Measurements from ENCODE around the gene P2RY6. TPM values are rescaled to one million over a fixed set of nuclear protein-coding genes. Genes with fewer than 3 reads are reported as not detected.

The P2RY6 gene
- total RNA-seq, 2 experiments from 2014 or later, result not detected

GRCh38 chr11:73284106-73284505 is 12.0 kb downstream of the P2RY6 start:
- ChIA-PET POLR2A (interaction anchor here (0.7 kb wide), 1 partner anchor 23 kb away, joined by 4 read pairs; no protein-coding TSS in a partner anchor), CTCF (interaction anchor here (1.2 to 2.6 kb wide), 5 partner anchors 8 to 76 kb away, joined by 3 to 13 read pairs (median 3); no protein-coding TSS in a partner anchor)
- Mint-ChIP-seq H3K9me3 (no peaks in the 10 kb centered on the region), H3K27me3 (no peaks in the 10 kb centered on the region), H3K36me3 (ENCODE audit: low read depth) (no peaks in the 10 kb centered on the region), H3K4me3 (no peak overlapping the region), H3K4me1 (ENCODE audit: low read depth) (peaks cover 8% of the 10 kb centered on the region), H3K27ac (no peak overlapping the region)
- intact Hi-C loops (cut with micrococcal nuclease), result no loop called here
- no peak for DNase-seq
- TF ChIP-seq, protein P1, sequence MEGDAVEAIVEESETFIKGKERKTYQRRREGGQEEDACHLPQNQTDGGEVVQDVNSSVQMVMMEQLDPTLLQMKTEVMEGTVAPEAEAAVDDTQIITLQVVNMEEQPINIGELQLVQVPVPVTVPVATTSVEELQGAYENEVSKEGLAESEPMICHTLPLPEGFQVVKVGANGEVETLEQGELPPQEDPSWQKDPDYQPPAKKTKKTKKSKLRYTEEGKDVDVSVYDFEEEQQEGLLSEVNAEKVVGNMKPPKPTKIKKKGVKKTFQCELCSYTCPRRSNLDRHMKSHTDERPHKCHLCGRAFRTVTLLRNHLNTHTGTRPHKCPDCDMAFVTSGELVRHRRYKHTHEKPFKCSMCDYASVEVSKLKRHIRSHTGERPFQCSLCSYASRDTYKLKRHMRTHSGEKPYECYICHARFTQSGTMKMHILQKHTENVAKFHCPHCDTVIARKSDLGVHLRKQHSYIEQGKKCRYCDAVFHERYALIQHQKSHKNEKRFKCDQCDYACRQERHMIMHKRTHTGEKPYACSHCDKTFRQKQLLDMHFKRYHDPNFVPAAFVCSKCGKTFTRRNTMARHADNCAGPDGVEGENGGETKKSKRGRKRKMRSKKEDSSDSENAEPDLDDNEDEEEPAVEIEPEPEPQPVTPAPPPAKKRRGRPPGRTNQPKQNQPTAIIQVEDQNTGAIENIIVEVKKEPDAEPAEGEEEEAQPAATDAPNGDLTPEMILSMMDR (IDR thresholded peaks at IDR 0.05), result no peak
- ATAC-seq, result no peak

- ChIA-PET POLR2A (no interaction called here), CTCF (interaction anchor here (1.1 to 1.6 kb wide), 2 partner anchors 9 to 21 kb away, joined by 3 to 5 read pairs; no protein-coding TSS in a partner anchor)
- ATAC-seq (no peak), DNase-seq (no peak)
- peaks cover 12% of the 10 kb centered on the region for H3K4me1 Mint-ChIP-seq (ENCODE audit: low read depth)
- TF ChIP-seq, protein P1 (IDR thresholded peaks at IDR 0.05), result no peak
- H3K9me3 Mint-ChIP-seq, result no peaks in the 10 kb centered on the region
- H3K4me3 Mint-ChIP-seq, result no peak overlapping the region
- intact Hi-C loops (cut with micrococcal nuclease), result no loop called here
- H3K27me3 Mint-ChIP-seq, result no peaks in the 10 kb centered on the region
- H3K27ac Mint-ChIP-seq, result no peak overlapping the region
- no peaks in the 10 kb centered on the region for H3K36me3 Mint-ChIP-seq (ENCODE audit: low read depth)
Measured at GRCh38 chr11:73285721-73286120, 13.6 kb downstream of the P2RY6 start.

DNA sequence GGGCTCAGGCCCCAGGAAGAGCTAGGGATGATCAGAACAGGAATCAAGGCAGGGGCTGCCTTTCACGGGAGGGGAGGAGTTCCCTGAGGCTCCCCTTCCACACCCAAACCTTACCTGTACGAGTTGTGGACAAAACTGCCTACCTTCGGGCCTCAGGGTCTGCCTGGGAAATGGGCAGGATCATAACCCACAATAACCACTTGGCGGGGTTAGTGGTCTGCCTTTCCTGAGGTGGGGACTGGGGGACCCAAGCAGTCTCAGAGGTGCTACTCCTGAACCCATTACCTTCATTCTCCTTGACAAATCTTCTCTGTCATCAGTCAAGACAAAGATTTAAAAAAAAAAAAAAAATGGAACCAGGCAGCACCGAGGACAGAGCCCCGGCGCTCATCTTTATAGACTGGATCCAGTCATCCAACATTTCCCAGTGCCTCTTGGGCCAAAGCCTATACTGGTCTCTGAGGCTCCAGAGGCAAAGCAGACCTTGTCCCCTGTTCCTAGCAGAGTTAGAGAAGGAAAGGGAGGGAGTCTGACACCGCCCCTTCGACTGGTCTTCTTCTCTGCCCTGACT is 14.2 kb downstream of the P2RY6 start:
- peaks cover 12% of the 10 kb centered on the region for H3K4me1 Mint-ChIP-seq (ENCODE audit: low read depth)
- no peaks in the 10 kb centered on the region for H3K36me3 Mint-ChIP-seq (ENCODE audit: low read depth)
- DNase-seq, result no peak
- no peak overlapping the region for H3K4me3 Mint-ChIP-seq
- CTCF ChIA-PET, result interaction anchor here (1.1 to 5.4 kb wide), 3 partner anchors 9 to 21 kb away, joined by 3 to 44 read pairs (median 5); no protein-coding TSS in a partner anchor
- H3K9me3 Mint-ChIP-seq, result no peaks in the 10 kb centered on the region
- no peak overlapping the region for H3K27ac Mint-ChIP-seq
- H3K27me3 Mint-ChIP-seq, result no peaks in the 10 kb centered on the region
- intact Hi-C loops (cut with micrococcal nuclease), result no loop called here
- ATAC-seq, result no peak
- POLR2A ChIA-PET, result no interaction called here
- TF ChIP-seq, protein P1 (IDR thresholded peaks at IDR 0.05), result no peak

- no peak overlapping the region for H3K27ac Mint-ChIP-seq
- ATAC-seq (no peak), DNase-seq (no peak)
- H3K36me3 Mint-ChIP-seq (ENCODE audit: low read depth), result no peaks in the 10 kb centered on the region
- ChIA-PET POLR2A (interaction anchor here (0.9 to 1.1 kb wide), 2 partner anchors 19 to 64 kb away, joined by 3 read pairs; no protein-coding TSS in a partner anchor), CTCF (interaction anchor here (1.0 to 6.4 kb wide), 8 partner anchors 8 to 110 kb away, joined by 3 to 44 read pairs (median 12); no protein-coding TSS in a partner anchor)
- no peak overlapping the region for H3K4me3 Mint-ChIP-seq
- H3K4me1 Mint-ChIP-seq (ENCODE audit: low read depth), result peaks cover 12% of the 10 kb centered on the region
- intact Hi-C loops (cut with micrococcal nuclease), result no loop called here
- H3K27me3 Mint-ChIP-seq, result no peaks in the 10 kb centered on the region
- H3K9me3 Mint-ChIP-seq, result no peaks in the 10 kb centered on the region
- TF ChIP-seq, protein P1 (IDR thresholded peaks at IDR 0.05), result no peak
Measured at GRCh38 chr11:73287400-73288101, 15.4 kb downstream of the P2RY6 start.
